Epithelial cell of esophagus (primary cell): ENCODE measurements around the gene AGPAT3.

Experiments
- DNase-seq: peaks from one replicate; pipeline ENCODE4 v3.0.0; 2010; ENCODE audit warnings: low read depth
- H3K4me3 ChIP-seq: 2 replicates; pipeline ENCODE4 v1.5.1; 2011; ENCODE audit warnings: mild to moderate bottlenecking, low read length, control low read depth
- TF ChIP-seq, protein P1 (sequence below): IDR thresholded peaks from 2 replicates; pipeline ENCODE4 v1.5.1; 2011; ENCODE audit warnings: low read depth, mild to moderate bottlenecking, low read length, control low read depth, inconsistent platforms; ENCODE audit not compliant: insufficient read depth; ENCODE audit errors: missing control alignments

AGPAT3 gene

DNA sequence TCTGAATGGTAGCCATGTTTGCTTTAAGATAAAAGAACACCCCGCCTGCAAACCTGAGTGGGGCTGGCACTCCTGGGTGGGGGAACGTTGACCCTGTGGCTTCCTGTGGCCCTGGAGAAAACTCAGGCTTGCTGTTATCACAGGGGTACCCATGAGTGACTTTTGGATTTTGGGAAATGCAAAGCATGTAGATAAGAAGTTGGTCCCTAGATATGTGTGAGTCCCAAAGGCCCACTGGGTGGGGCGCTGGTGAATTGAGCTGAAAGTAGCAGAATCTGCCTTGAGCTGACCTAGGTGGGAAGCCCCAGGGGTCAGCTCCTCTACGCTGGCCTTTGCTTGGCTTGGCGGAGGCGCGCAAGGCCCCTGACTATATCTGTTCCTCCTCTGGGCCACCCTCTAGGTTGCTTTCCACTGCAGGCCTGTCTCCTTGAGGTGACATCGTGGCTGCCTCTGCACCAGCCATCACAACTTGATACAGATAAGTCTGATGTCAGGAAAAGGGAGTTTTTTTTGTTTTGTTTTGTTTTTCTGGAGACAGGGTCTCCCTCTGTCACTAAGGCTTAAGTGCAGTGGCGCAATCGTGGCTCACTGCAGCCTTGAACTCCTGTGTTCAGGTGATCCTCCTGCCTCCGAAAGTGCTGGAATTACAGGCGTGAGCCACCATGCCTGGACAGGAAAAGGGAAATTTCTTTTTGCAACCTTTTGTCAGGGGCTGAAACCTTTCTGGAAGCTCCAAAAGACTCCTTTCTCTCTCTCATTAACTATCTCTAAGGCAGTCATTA lies 72.2 kb downstream of the AGPAT3 start:
- DNase-seq = no peak
- TF ChIP-seq, protein P1, sequence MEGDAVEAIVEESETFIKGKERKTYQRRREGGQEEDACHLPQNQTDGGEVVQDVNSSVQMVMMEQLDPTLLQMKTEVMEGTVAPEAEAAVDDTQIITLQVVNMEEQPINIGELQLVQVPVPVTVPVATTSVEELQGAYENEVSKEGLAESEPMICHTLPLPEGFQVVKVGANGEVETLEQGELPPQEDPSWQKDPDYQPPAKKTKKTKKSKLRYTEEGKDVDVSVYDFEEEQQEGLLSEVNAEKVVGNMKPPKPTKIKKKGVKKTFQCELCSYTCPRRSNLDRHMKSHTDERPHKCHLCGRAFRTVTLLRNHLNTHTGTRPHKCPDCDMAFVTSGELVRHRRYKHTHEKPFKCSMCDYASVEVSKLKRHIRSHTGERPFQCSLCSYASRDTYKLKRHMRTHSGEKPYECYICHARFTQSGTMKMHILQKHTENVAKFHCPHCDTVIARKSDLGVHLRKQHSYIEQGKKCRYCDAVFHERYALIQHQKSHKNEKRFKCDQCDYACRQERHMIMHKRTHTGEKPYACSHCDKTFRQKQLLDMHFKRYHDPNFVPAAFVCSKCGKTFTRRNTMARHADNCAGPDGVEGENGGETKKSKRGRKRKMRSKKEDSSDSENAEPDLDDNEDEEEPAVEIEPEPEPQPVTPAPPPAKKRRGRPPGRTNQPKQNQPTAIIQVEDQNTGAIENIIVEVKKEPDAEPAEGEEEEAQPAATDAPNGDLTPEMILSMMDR = no peak
- no peak overlapping the region for H3K4me3 ChIP-seq

- no peak overlapping the region for H3K4me3 ChIP-seq
- no peak for DNase-seq
- TF ChIP-seq, protein P1 = no peak
Observed at GRCh38 chr21:43937891-43938309, 72.9 kb downstream of the AGPAT3 start.

GRCh38 chr21:43938751-43939442 lies 73.9 kb downstream of the AGPAT3 start:
- no peak overlapping the region for H3K4me3 ChIP-seq
- DNase-seq = peak; percentile 73
- TF ChIP-seq, protein P1 = peak; percentile 88

- DNase-seq = no peak
- TF ChIP-seq, protein P1 = no peak
- no peak overlapping the region for H3K4me3 ChIP-seq
Observed at GRCh38 chr21:43939443-43940328, 74.7 kb downstream of the AGPAT3 start.

DNA sequence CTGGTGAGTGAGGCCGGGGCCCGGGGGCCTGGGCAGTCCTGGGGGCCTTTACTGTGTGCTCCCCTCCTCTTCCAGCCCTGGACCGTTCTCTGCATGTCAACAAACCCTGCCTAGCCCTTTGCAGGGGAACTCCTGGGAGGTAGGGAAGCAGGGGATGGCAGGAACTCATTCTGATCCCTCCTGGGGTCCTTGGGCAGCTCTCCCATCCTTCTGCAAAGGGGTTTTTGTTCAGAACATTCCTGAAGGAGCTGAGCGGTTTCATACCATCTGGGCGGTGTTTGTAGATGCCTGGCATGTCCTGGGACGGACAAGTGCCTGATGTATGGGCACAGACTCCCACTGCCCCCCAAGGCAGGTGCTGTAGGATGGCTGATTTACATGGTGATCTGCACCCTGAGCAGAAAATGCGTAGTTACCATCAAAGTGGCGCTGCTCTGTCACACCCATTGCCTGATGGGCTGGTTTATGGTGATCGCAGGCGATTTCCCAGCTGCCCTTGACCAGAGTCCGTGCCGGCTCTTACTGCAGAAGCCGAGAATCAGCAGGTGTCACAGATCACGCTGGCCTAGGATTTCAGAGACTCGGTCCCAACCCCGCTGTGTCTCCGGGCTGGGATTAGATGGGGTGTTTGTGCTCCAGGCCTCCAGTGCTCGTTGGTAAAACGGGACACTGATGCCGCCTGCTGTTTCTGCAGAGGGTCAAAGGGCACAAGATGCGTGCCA lies 75.5 kb downstream of the AGPAT3 start:
- no peak for DNase-seq
- TF ChIP-seq, protein P1 = no peak
- H3K4me3 ChIP-seq = no peak overlapping the region

- no peak for DNase-seq
- H3K4me3 ChIP-seq = no peak overlapping the region
- TF ChIP-seq, protein P1 = no peak
Observed at GRCh38 chr21:43942201-43942600, 77.2 kb downstream of the AGPAT3 start.
